OCI-LY1 (cell line): ENCODE results near the gene RALY.

Experiments
- CTCF ChIP-seq: fragments of 200-600 bp; sonication (generic), shearing (Covaris generic); IDR thresholded peaks from 2 replicates; pipeline ENCODE4 v1.5.1; 2017; ENCODE audit warnings: mild to moderate bottlenecking, antibody characterized with exemption, low read length, moderate library complexity, mixed read lengths
- EZH2 ChIP-seq: fragments of 200-600 bp; sonication (generic), shearing (Covaris generic); IDR thresholded peaks from 2 replicates; pipeline ENCODE4 v1.8.0; 2017; ENCODE audit warnings: borderline replicate concordance, mixed run types, mild to moderate bottlenecking, antibody characterized with exemption, low read length, moderate library complexity, mixed read lengths

GRCh38 chr20:33944914-33945313, 48.8 kb upstream of the RALY start:
- TF ChIP-seq CTCF (no peak), EZH2 (no peak)
